Fibroblast of skin of back (primary cell): ENCODE measurements around the gene TSGA10IP.

Experiments used
- DNase-seq: peaks from one replicate; pipeline ENCODE4 v3.0.0-alpha.2; 2013

The TSGA10IP gene

GRCh38 chr11:66008468-66009101 lies 63.3 kb downstream of the TSGA10IP start:
- no peak for DNase-seq
